GM23248 (cell line): ENCODE data around the gene CCNH. TPM values are rescaled to one million over a fixed set of nuclear protein-coding genes. Genes with fewer than 3 reads are reported as not detected.

Experiments used
- DNase-seq: peaks from one replicate; pipeline ENCODE4 v3.0.0-alpha.2; 2015
- H2AFZ ChIP-seq: fragments of 200-600 bp; sonication (generic); 2 replicates; pipeline ENCODE4 v1.6.1; 2016; ENCODE audit warnings: antibody characterized with exemption
- H3F3A ChIP-seq: fragments of 200-600 bp; sonication (generic); 2 replicates; pipeline ENCODE4 v1.6.1; 2016; ENCODE audit warnings: mild to moderate bottlenecking, antibody characterized with exemption, mixed run types; ENCODE audit not compliant: insufficient read depth
- H3K27ac ChIP-seq: fragments of 200-600 bp; sonication (generic); 2 replicates; pipeline ENCODE4 v1.5.1; 2016; ENCODE audit warnings: mild to moderate bottlenecking
- H3K27me3 ChIP-seq: fragments of 200-600 bp; sonication (generic); replicated peaks from 2 replicates; pipeline ENCODE4 v1.6.1; 2016; ENCODE audit warnings: mild to moderate bottlenecking; ENCODE audit not compliant: insufficient read depth
- H3K36me3 ChIP-seq: fragments of 200-600 bp; sonication (generic); 2 replicates; pipeline ENCODE4 v1.6.1; 2016; ENCODE audit warnings: low read depth, mild to moderate bottlenecking
- H3K4me1 ChIP-seq: fragments of 200-600 bp; sonication (generic); 2 replicates; pipeline ENCODE4 v1.6.1; 2016; ENCODE audit warnings: mild to moderate bottlenecking; ENCODE audit not compliant: insufficient read depth
- H3K4me2 ChIP-seq: fragments of 200-600 bp; sonication (generic); one replicate; pipeline ENCODE4 v1.6.1; 2016; ENCODE audit warnings: mild to moderate bottlenecking; ENCODE audit not compliant: unreplicated experiment
- H3K4me3 ChIP-seq: fragments of 200-600 bp; sonication (generic); 2 replicates; pipeline ENCODE4 v1.5.1; 2016; ENCODE audit warnings: mild to moderate bottlenecking
- H3K79me2 ChIP-seq: fragments of 200-600 bp; sonication (generic); 2 replicates; pipeline ENCODE4 v1.6.1; 2016; ENCODE audit warnings: mild to moderate bottlenecking; ENCODE audit not compliant: insufficient read depth
- H3K9ac ChIP-seq: fragments of 200-600 bp; sonication (generic); 2 replicates; pipeline ENCODE4 v1.6.1; 2016; ENCODE audit warnings: mild to moderate bottlenecking
- H3K9me2 ChIP-seq: fragments of 200-600 bp; sonication (generic); 2 replicates; pipeline ENCODE4 v1.6.1; 2016; ENCODE audit warnings: mixed run types, mild to moderate bottlenecking, moderate library complexity; ENCODE audit not compliant: insufficient read depth
- H3K9me3 ChIP-seq: fragments of 200-600 bp; sonication (generic); one replicate; pipeline ENCODE4 v1.6.1; 2017; ENCODE audit warnings: low read depth
- H4K20me1 ChIP-seq: fragments of 200-600 bp; sonication (generic); 2 replicates; pipeline ENCODE4 v1.6.0; 2016; ENCODE audit not compliant: insufficient read depth
- EZH2 ChIP-seq: fragments of 200-600 bp; sonication (generic); IDR thresholded peaks from 2 replicates; pipeline ENCODE4 v1.6.1; 2018; ENCODE audit warnings: antibody characterized with exemption, mild to moderate bottlenecking; ENCODE audit not compliant: insufficient read depth, poor library complexity, severe bottlenecking
- EZH2phosphoT487 ChIP-seq: fragments of 200-600 bp; sonication (generic); IDR thresholded peaks from 2 replicates; pipeline ENCODE4 v1.6.1; 2018; ENCODE audit warnings: antibody characterized with exemption, moderate library complexity, mild to moderate bottlenecking, low read depth; ENCODE audit not compliant: insufficient read depth
- WGBS, 2 experiments: methylation state at CpG; one replicate each; pipeline ENCODE4 v1.1.6; 2015 to 2017; ENCODE audit warnings: low lambda C conversion rate in 2 of 2, low coverage in 1 of 2; ENCODE audit errors: missing lambda C conversion rate in 2 of 2; 5-methylcytosine and 5-hydroxymethylcytosine counted together
- in situ Hi-C: fragments of 300-500 bp; cut with MboI; formaldehyde crosslinking; loops from 2 replicates; pipeline ENCODE4 v1.15.0; 2020
- polyA plus RNA-seq: library from polyadenylated mRNA; unstranded; fragments of >200 nt; fragmentation: Nextera tagmentation; extraction: Ambion mirVana; gene quantifications from 2 replicates; pipeline ENCODE4 v1.2.1, GENCODE V29; 2016
- total RNA-seq: library from RNA; depleted of rRNA; stranded (reverse); fragments of >200 nt; shearing (Covaris generic); gene quantifications from 2 replicates; pipeline ENCODE4 v1.2.3, GENCODE V29; 2014

CCNH gene
- total and polyA plus RNA-seq, 2 experiments from 2014 or later = 60.2 to 69.7 TPM

- in situ Hi-C loops = no loop called here
Observed at GRCh38 chr5:87442419-87442818, 29.7 kb upstream of the CCNH start.

DNA sequence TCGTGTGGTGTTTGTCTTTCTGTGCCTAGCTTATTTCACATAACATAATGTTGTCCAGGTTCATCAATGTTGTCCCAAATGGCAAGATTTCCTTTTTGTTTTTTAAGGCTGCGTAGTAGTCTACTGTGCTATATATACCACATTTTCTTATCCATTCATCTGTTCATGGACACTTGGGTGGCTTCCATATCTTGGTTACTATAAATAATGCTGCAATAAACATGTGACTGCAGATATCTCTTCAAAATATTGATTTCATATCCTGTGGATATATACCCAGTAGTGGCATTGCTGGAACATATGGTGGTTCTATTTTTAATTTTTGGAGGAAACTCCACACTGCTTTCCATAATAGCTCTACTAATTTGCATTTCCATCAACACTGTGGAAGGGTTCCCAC, 25.5 kb upstream of the CCNH start:
- no peaks in the 10 kb centered on the region for H4K20me1 ChIP-seq
- in situ Hi-C loops = no loop called here
- H3K4me3 ChIP-seq = no peak overlapping the region
- H3K9me3 ChIP-seq = no peaks in the 10 kb centered on the region
- H3K4me2 ChIP-seq = no peak overlapping the region
- DNase-seq = no peak
- H3K36me3 ChIP-seq = no peaks in the 10 kb centered on the region
- no peak overlapping the region for H2AFZ ChIP-seq
- no peak for TF ChIP-seq EZH2phosphoT487
- no peak for TF ChIP-seq EZH2
- H3K4me1 ChIP-seq = no peaks in the 10 kb centered on the region
- H3K9ac ChIP-seq = no peak overlapping the region
- WGBS, 2 experiments = 39 to 43% methylated on average over 2 of the region's 2 CpGs
- no peaks in the 10 kb centered on the region for H3K27me3 ChIP-seq
- H3F3A ChIP-seq = no peaks in the 10 kb centered on the region
- no peaks in the 10 kb centered on the region for H3K79me2 ChIP-seq
- no peaks in the 10 kb centered on the region for H3K9me2 ChIP-seq
- H3K27ac ChIP-seq = no peak overlapping the region

More at GRCh38 chr5:87442419-87442818, 29.7 kb upstream of the CCNH start:
- Histone ChIP-seq H3K9me2 (no peaks in the 10 kb centered on the region), H3K9ac (no peak overlapping the region), H3K4me1 (no peaks in the 10 kb centered on the region), H3K27me3 (no peaks in the 10 kb centered on the region; the same call in 1 of the 2 replicates), H3K4me2 (no peak overlapping the region), H3K4me3 (no peak overlapping the region), H3K9me3 (no peaks in the 10 kb centered on the region), H3K27ac (no peak overlapping the region), H2AFZ (no peak overlapping the region), H3K36me3 (no peaks in the 10 kb centered on the region), H4K20me1 (no peaks in the 10 kb centered on the region), H3K79me2 (no peaks in the 10 kb centered on the region), H3F3A (no peaks in the 10 kb centered on the region)
- 0 to 2% methylated on average over 1 of the region's 1 CpG for WGBS, 2 experiments
- no peak for DNase-seq
- TF ChIP-seq EZH2 (no peak), EZH2phosphoT487 (no peak)

DNA sequence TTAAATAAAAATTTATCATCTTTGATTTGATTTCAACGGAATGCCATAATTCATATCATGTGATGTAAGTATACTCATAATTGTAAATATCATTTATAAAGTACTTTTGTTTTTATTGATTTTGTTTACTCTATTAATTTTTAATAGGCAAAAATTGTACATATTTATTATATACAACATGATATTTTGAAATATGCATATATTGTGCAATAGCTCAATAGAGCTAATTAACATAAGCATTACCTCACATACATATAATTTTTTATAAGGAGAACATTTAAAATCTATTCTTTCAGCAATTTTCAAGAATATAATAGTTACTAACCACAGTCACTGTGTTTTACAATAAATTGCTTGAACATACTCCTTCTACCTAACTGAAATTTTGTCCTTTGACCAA, 25.0 kb upstream of the CCNH start:
- no peak for TF ChIP-seq EZH2
- TF ChIP-seq EZH2phosphoT487 = no peak
- Histone ChIP-seq H3K9ac (no peak overlapping the region), H3K9me3 (no peaks in the 10 kb centered on the region), H4K20me1 (no peaks in the 10 kb centered on the region), H3K4me3 (no peak overlapping the region), H3K4me2 (no peak overlapping the region), H3K4me1 (no peaks in the 10 kb centered on the region), H3K79me2 (no peaks in the 10 kb centered on the region), H3K27me3 (no peaks in the 10 kb centered on the region), H3K36me3 (no peaks in the 10 kb centered on the region), H3K27ac (no peak overlapping the region), H2AFZ (no peak overlapping the region), H3F3A (no peaks in the 10 kb centered on the region), H3K9me2 (no peaks in the 10 kb centered on the region)
- DNase-seq = no peak
- WGBS, 2 experiments = 8 to 33% methylated on average over 1 of the region's 1 CpG
- in situ Hi-C loops = no loop called here

GRCh38 chr5:87435144-87435694, 22.5 kb upstream of the CCNH start:
- no peak overlapping the region for H2AFZ ChIP-seq
- 28% methylated on average over 2 of the region's 2 CpGs for WGBS, 2 experiments

More at GRCh38 chr5:87435144-87435694, 22.5 kb upstream of the CCNH start:
- in situ Hi-C loops = no loop called here
- Histone ChIP-seq H3F3A (no peaks in the 10 kb centered on the region), H3K9ac (no peak overlapping the region), H3K9me2 (no peaks in the 10 kb centered on the region), H3K36me3 (no peaks in the 10 kb centered on the region), H3K27me3 (no peaks in the 10 kb centered on the region; the same call in 1 of the 2 replicates), H3K4me3 (no peak overlapping the region), H3K4me2 (no peak overlapping the region), H3K27ac (no peak overlapping the region), H4K20me1 (no peaks in the 10 kb centered on the region), H3K9me3 (no peaks in the 10 kb centered on the region), H3K4me1 (no peaks in the 10 kb centered on the region), H3K79me2 (no peaks in the 10 kb centered on the region)
- TF ChIP-seq EZH2phosphoT487 = no peak
- TF ChIP-seq EZH2 = no peak
- DNase-seq = no peak
